Activated CD8-positive, alpha-beta memory T cell treated with anti-CD3 and anti-CD28 coated beads for 36 hours (primary cell): Measurements from ENCODE around the gene UNC93A. TPM values are rescaled to one million over a fixed set of nuclear protein-coding genes. Genes with fewer than 3 reads are reported as not detected.
"Not testable (repeated sequence)": the region's sequence is repeated elsewhere in the genome, so short reads cannot be mapped to it uniquely, and the experiment has no call there.

ENCODE experiments used
- CTCF ChIA-PET: fragments of 350-600 bp; sonication (Branson Sonifier 250); formaldehyde crosslinking; loops from one replicate; lab custom pipeline; 2021; ENCODE audit warnings: antibody characterized with exemption; lab: Charles Lee
- POLR2A ChIA-PET: fragments of 350-600 bp; sonication (Branson Sonifier 250); formaldehyde crosslinking; loops from one replicate; lab custom pipeline; 2021; ENCODE audit warnings: antibody characterized with exemption; lab: Charles Lee
- total RNA-seq, 2 experiments: library from RNA; stranded (reverse); gene quantifications; one replicate each; pipeline ENCODE4 v1.2.3, GENCODE V29; 2021

UNC93A gene
- total RNA-seq = not detected

- CTCF ChIA-PET = interaction anchor here (0.9 kb wide), 1 partner anchor 60 kb away, joined by 3 read pairs; no protein-coding TSS in a partner anchor
- POLR2A ChIA-PET = no interaction called here
Measured at GRCh38 chr6:167290786-167291622, at the start of gene UNC93A. Gene UNC93A, plus strand, starts transcription at chr6:167291315. Its CDS starts 175 bp downstream, at chr6:167291490.

GRCh38 chr6:167241321-167242134 lies 49.6 kb upstream of the UNC93A start:
- CTCF ChIA-PET, POLR2A ChIA-PET: not testable (repeated sequence)

GRCh38 chr6:167242135-167242506 lies 49.0 kb upstream of the UNC93A start:
- CTCF ChIA-PET, POLR2A ChIA-PET: not testable (repeated sequence)

DNA sequence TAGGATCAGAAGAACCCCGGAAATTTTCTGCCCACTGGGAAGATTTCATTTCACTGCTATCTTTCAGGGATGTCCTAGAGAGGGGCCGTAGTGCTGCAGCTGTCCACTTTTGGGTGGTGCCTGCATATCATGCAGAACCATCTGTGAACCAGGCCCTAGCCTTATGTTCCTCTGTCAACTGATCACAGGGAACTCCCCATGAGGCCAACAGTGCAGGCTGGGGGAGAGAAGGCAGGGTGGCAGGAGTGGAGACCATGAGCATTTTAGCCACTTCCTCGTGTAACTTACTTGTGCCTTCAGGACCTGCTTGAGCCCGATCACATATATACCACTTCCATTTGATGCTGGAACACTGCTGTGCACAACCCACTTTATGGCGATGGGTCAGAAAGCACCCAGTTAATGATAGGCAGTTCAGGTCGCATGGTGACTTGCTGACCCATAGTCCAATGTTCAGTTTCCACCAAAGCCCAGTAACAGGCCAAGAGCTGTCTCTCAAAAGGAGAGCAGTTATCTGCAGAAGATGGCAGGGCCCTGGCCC lies 48.5 kb upstream of the UNC93A start:
- CTCF ChIA-PET, POLR2A ChIA-PET: not testable (repeated sequence)

- POLR2A ChIA-PET = no interaction called here
Measured at GRCh38 chr6:167244064-167244960, 46.8 kb upstream of the UNC93A start.

DNA sequence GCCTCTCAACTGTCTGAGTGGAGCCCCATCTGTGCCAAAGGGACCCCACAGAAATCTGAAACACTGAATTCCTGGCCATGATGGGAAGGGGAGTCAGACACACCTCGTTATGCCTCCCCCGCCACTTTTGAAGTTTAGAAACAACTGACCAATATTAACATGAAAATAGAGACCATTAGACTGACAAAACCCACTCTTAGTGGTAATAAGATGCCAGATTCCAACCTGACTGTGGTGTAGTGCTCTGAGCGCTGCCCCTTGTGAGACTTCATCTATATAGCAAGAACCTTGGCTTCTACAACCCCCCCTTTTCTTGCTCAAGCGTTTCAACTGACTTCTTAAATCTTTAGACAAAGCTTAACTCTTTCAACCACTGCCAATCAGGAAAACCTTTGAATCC lies 46.1 kb upstream of the UNC93A start:
- ChIA-PET POLR2A (no interaction called here), CTCF (no interaction called here)

More at GRCh38 chr6:167244064-167244960, 46.8 kb upstream of the UNC93A start:
- CTCF ChIA-PET = no interaction called here

DNA sequence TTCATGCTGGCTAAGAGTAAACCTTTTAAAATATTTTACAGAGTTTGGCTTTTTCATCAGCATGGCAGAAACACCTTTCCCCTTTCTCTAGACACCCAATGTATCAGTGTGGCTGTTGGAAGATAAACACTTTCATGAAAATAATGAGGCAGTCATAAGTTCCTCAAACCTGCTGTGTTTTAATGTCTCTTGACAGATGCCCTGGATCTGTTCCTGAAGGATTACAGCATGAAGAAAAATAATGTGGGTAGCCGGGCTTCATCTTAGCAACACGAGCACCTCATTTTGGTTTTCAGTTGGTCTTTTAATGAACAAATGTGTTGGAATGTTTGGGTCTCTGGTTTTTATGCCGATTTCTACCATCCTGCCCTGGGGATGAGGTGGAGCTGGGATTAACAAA lies 45.5 kb upstream of the UNC93A start:
- ChIA-PET CTCF (no interaction called here), POLR2A (no interaction called here)

DNA sequence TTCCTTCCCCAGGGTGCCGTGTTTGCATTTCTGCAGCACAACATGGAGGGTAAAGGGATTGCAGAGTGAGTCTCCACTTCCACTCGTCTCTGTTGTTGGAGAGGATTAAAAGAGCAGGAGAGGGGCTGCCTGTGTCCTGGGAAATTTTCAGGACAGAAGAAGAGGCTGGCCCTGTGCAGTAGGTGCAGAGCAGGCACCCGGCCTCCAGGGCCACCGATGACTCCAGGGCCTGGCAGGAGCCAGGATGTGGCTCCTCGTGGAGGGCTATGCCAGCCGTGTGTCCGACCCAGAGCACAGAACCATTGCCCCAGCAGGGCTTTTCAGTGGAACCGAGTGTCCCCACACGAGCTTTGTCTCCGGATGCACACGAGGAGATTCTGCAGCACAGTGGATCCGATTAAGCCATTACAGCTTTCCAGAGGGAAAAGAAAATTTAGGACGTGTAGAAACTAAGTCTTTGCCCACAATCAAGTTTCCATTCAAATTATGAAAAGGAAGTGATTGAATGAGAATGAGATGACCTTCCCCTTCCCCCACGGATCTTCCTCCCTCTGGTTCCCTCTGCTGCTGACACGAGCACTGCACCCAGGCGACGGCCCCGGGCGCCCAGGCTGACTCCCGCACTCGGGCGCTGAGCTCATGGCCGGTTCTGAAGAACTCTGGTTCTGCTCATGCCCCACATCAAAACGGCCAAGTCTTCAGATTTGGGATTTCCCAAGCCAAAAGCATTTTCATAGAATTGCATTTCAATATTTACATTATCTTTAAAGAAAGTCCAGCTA lies 43.1 kb upstream of the UNC93A start:
- ChIA-PET CTCF (no interaction called here), POLR2A (interaction anchor here (0.6 kb wide), 1 partner anchor 634 kb away, joined by 4 read pairs; no protein-coding TSS in a partner anchor)

DNA sequence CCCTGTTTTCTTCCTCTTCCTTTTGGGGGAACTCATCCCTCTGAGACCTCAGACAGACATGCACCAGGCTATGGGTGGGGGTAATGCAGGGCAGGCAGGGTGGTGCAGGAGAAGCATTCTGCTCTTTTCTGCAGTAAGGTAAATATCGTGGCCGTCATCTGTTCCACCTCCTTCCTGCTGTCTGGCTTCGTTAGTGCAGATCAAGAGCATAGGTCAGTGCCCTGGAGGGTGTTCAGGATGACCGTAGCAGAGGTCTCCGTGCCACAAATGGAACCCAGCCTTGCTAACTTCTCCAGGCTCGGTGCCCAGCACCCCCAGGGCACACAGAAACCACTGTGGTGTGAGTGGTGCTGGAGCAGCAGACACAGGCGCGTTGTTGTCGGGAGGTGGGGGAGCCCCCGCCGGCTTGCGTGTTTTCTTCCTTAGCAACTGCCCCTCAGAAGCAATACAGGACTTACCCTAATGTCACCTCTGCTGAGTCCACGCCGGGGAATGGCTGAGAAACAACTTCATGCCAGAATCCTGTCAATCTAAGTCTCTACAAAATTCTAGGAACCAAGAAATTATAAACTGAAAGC lies 42.1 kb upstream of the UNC93A start:
- POLR2A ChIA-PET, CTCF ChIA-PET: not testable (repeated sequence)

DNA sequence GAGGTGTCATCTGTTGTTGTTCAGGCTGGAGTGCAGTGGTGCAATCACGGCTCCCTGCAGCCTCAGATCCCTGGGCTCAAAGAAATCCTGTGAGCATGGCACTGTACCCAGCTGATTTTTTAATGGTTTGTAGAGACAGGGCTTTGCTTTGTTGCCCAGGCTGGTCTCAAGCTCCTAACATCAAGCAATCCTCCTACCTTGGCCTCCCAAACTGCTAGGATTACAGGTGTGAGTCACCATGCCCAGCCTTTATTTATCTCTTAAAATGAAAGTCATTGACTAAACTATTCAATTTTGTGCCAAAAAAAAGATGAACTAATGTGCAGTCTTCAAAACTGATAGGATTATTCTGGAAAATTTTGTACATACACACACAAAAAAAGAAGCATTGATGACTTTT lies 38.8 kb upstream of the UNC93A start:
- POLR2A ChIA-PET = no interaction called here
- CTCF ChIA-PET = no interaction called here

DNA sequence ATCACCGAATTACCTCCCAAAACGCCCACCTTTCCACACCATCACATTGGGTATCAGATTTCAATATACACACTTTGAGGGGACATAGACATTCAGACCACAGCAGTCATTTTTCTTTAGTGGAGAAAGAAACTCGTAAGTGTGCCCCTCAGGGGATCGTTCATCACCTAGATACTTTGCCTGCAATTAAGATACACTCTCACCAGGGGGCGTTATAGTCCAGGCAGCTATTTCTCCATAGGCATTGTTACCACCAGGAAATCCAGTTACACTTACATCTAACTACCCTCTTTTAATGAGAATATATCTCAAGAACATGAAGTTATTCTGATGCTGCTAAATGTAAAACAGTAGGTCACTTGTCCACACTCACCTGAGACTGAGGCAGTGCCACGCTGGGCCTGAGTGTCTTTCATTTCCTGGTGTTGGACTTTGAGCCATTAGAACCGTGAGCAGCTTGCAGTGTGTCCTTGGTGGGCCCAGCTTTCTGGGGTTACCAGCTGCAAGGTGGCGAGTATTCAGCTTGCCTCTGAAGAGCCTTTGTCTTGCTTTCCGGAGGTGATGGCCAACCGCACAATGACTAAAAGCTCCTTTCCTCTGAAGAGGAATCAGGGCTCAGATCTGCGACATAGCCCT lies 35.1 kb upstream of the UNC93A start:
- ChIA-PET CTCF (no interaction called here), POLR2A (no interaction called here)

GRCh38 chr6:167258646-167259045 lies 32.5 kb upstream of the UNC93A start:
- ChIA-PET POLR2A (no interaction called here), CTCF (no interaction called here)

DNA sequence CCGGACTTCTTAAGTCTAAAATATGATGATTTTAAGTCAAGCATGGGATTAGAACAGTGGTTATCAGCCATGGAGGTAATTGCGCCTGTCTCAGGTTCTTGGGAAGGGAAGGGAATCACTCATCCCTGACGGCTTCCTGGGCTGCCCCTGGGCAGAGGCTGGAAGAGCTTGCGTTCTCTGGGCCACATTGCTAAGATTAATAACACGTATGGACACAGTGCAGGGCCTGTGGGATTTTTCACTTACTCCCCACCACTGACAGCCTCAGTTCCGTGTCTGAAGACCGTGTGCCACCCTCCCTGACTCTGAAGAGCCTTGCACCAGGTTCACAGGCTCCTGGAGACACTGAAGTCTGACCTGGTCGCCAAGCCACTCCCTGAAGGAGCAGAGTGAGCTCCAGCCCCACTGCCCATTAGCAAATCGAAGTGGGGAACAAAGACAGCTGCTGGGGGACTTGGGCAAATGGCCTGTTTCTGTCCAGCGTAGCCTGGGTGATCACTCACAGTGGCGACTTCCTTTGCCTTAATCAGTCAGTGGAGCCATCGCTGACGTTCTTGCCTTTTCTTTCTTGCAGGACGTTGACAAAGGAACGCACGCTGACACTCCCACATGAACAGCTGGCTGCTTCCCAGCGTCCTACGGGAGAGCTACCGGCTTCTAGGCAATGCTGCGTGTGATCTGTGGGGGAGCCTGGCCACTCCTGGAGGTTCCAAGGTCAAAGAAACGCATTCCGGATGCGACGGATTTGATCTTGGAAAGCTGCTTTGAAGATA lies 24.9 kb upstream of the UNC93A start:
- CTCF ChIA-PET, POLR2A ChIA-PET: not testable (repeated sequence)

DNA sequence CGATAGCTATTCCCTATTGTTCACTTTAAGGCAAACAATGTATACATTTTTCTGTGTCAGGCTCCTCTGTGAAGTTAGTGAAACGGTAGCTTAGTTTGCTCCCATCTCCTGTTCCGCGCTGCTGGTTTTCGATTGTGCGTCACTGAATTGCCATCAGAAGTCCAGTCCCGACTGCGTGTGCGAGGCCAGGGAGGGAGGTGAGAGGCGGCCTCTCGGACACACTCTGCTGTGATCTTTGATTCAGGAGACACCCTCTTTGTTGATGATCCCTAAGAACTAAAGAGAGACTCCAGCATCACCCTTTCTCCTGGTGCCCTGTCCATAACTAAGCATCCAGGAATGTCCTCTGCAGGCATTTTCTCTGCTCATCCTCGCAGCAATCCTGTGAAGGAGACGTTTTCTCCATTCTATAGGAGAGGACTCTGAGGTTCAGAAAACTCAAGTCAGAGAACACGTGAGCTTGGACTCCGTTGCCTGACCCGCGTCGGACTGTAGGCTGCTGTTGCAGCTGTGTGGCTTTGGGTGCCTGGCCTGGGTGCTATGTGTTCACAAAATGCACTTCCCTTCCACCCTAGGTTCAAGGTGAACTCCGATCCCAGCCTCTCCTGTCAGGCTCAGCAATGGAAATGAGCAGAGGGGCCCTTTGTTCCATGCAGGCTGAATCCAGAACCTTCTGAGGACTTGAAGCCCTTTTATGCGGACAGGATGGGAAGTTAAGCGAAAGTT lies 24.1 kb upstream of the UNC93A start:
- POLR2A ChIA-PET = no interaction called here
- CTCF ChIA-PET = no interaction called here

DNA sequence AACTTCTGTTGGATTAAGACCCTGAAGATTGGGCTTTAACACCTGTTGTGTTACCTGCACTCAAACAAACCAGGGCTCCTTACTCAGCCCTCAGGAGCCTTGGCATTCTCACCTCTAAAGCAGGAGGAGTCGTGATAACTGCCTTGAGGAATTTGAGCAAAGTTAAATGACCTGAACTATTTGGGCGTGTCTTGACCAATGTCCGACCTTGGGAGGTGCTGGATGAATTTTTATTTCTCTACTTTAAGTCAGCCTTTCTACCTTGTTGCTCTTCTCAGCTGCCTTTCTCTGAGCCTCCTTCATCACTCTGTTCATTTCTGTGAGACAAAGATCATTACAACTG lies 23.6 kb upstream of the UNC93A start:
- POLR2A ChIA-PET, CTCF ChIA-PET: not testable (repeated sequence)

DNA sequence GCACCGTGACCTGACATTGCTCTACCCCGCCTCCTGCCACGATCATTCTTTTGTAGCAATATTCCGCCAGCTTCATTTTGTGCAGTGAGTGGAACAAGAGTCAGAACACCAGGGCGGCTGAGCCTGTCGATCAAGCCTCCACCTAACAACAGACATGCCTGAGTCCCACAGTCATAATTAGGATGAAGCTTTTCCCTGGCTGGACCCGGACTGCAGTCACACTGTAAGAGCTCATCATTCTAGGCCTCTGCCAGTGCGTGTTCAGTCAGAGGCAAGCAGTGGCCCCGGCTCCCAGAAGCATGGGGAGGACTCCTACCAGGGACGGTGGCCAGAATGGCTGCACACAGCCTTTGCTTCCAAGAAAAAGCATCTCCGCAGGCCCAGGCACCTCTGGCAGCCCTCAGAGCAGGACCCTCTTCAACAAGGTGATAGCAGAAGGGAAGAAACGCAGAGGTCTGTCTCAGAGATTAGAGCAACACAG lies 23.2 kb upstream of the UNC93A start:
- POLR2A ChIA-PET = no interaction called here
- CTCF ChIA-PET = no interaction called here
